IMR-90 (cell line): ENCODE results near the gene TINAG. TPM values are rescaled to one million over a fixed set of nuclear protein-coding genes. Genes with fewer than 3 reads are reported as not detected.

Experiments used
- ATAC-seq: fragments of 200-7000 bp; cut with Tn5 transposase; 2 replicates; pipeline ENCODE4 v1.9.1; 2020; ENCODE audit warnings: low read depth, mild to moderate bottlenecking, moderate library complexity
- BruUV-seq: library from RNA; stranded (reverse); fragments of 400-500 nt; replicated peaks from 2 replicates; lab custom pipeline; 2021; lab: Mats Ljungman, UMichigan
- CTCF ChIA-PET: fragments of 300-600 bp; formaldehyde crosslinking; extraction: SDS; loops from one replicate; lab custom pipeline; 2021; ENCODE audit warnings: antibody characterized with exemption; lab: Yijun Ruan, JAX
- POLR2A ChIA-PET: fragments of 300-600 bp; sonication (Branson Sonifier 250); formaldehyde crosslinking; loops from one replicate; lab custom pipeline; 2022; ENCODE audit warnings: antibody characterized with exemption; ENCODE audit not compliant: unreplicated experiment; lab: Charles Lee
- DNase-seq: peaks from one replicate; pipeline ENCODE4 v3.0.0; 2013
- H2AFZ ChIP-seq: replicated peaks from 2 replicates; pipeline ENCODE3; 2013; ENCODE audit warnings: low read length, mild to moderate bottlenecking; ENCODE audit not compliant: poor library complexity
- H2AK5ac ChIP-seq: 2 replicates; pipeline ENCODE4 v1.6.1; 2013; ENCODE audit warnings: low read depth, low read length, inconsistent platforms
- H2AK9ac ChIP-seq: replicated peaks from 2 replicates; pipeline ENCODE3; 2013; ENCODE audit warnings: mild to moderate bottlenecking, low read depth, low read length, moderate library complexity; ENCODE audit not compliant: poor library complexity
- H2BK120ac ChIP-seq: 2 replicates; pipeline ENCODE4 v1.6.1; 2013; ENCODE audit warnings: low read depth, low read length, inconsistent platforms
- H2BK15ac ChIP-seq: 3 replicates; pipeline ENCODE4 v1.6.1; 2013; ENCODE audit warnings: low read depth, low read length, inconsistent platforms
- H2BK20ac ChIP-seq: 2 replicates; pipeline ENCODE4 v1.6.1; 2013; ENCODE audit warnings: low read depth, mild to moderate bottlenecking, inconsistent platforms, low read length, moderate library complexity
- H2BK5ac ChIP-seq: 2 replicates; pipeline ENCODE4 v1.6.1; 2013; ENCODE audit warnings: mild to moderate bottlenecking, low read depth, low read length, inconsistent platforms; ENCODE audit not compliant: poor library complexity, severe bottlenecking
- H3K14ac ChIP-seq: replicated peaks from 2 replicates; pipeline ENCODE4 v1.6.1; 2013; ENCODE audit warnings: low read depth, low read length, inconsistent platforms
- H3K18ac ChIP-seq: 2 replicates; pipeline ENCODE4 v1.6.1; 2013; ENCODE audit warnings: low read depth, low read length, control low read depth
- H3K23ac ChIP-seq: 2 replicates; pipeline ENCODE4 v1.6.1; 2013; ENCODE audit warnings: low read depth, low read length, inconsistent platforms
- H3K27ac ChIP-seq: 2 replicates; pipeline ENCODE4 v1.5.1; 2013; ENCODE audit warnings: mild to moderate bottlenecking, control low read depth, low read length; ENCODE audit not compliant: insufficient read depth
- H3K27me3 ChIP-seq: 2 replicates; pipeline ENCODE4 v1.6.1; 2013; ENCODE audit warnings: low read length; ENCODE audit not compliant: control insufficient read depth, insufficient read depth
- H3K36me3 ChIP-seq: 2 replicates; pipeline ENCODE4 v1.6.1; 2013; ENCODE audit warnings: low read length, mixed read lengths; ENCODE audit not compliant: control insufficient read depth, insufficient read depth
- H3K4ac ChIP-seq: 2 replicates; pipeline ENCODE4 v1.6.1; 2013; ENCODE audit warnings: low read depth, low read length, inconsistent platforms
- H3K4me1 ChIP-seq: 2 replicates; pipeline ENCODE4 v1.6.1; 2013; ENCODE audit warnings: low read length, mixed read lengths; ENCODE audit not compliant: control insufficient read depth, insufficient read depth
- H3K4me2 ChIP-seq: 2 replicates; pipeline ENCODE4 v1.6.1; 2013; ENCODE audit warnings: low read depth, mild to moderate bottlenecking, control low read depth, low read length, moderate library complexity
- H3K4me3 ChIP-seq: 2 replicates; pipeline ENCODE4 v1.5.1; 2013; ENCODE audit warnings: low read depth, mild to moderate bottlenecking, control low read depth, low read length, moderate library complexity; ENCODE audit not compliant: insufficient read depth
- H3K56ac ChIP-seq: 2 replicates; pipeline ENCODE4 v1.6.1; 2013; ENCODE audit warnings: low read length, inconsistent platforms; ENCODE audit not compliant: insufficient read depth; ENCODE audit errors: extremely low read depth
- H3K79me1 ChIP-seq, 2 experiments: 2 replicates each; pipeline ENCODE4 v1.6.1; 2013; ENCODE audit warnings: low read length in 2 of 2, inconsistent platforms in 1 of 2, low read depth in 1 of 2
- H3K9ac ChIP-seq: 2 replicates; pipeline ENCODE4 v1.6.1; 2013; ENCODE audit warnings: low read depth, low read length, control low read depth
- H3K9me1 ChIP-seq: 2 replicates; pipeline ENCODE4 v1.6.1; 2013; ENCODE audit warnings: low read length, inconsistent platforms; ENCODE audit not compliant: insufficient read depth
- H3K9me3 ChIP-seq: 2 replicates; pipeline ENCODE4 v1.6.1; 2013; ENCODE audit warnings: low read length; ENCODE audit not compliant: control insufficient read depth, insufficient read depth
- H4K20me1 ChIP-seq: 2 replicates; pipeline ENCODE4 v1.6.1; 2013; ENCODE audit warnings: low read length, inconsistent platforms; ENCODE audit not compliant: insufficient read depth
- H4K5ac ChIP-seq: 2 replicates; pipeline ENCODE4 v1.6.1; 2013; ENCODE audit warnings: mild to moderate bottlenecking, low read depth, low read length, control low read depth
- H4K8ac ChIP-seq, 2 experiments: 2 replicates each; pipeline ENCODE4 v1.6.1; 2013; ENCODE audit warnings: low read depth in 2 of 2, low read length in 2 of 2, control low read depth in 1 of 2, inconsistent platforms in 1 of 2
- H4K91ac ChIP-seq: 2 replicates; pipeline ENCODE4 v1.6.1; 2013; ENCODE audit warnings: low read depth, low read length, inconsistent platforms; ENCODE audit not compliant: insufficient read depth
- BHLHE40 ChIP-seq: fragments of 150-350 bp; IDR thresholded peaks from 2 replicates; pipeline ENCODE4 v1.6.1; 2016; ENCODE audit warnings: mild to moderate bottlenecking, low read depth, low read length
- CHD1 ChIP-seq: IDR thresholded peaks from 2 replicates; pipeline ENCODE4 v1.6.1; 2012; ENCODE audit warnings: low read depth, low read length, improper control_type of control experiment
- CTCF ChIP-seq: conservative IDR thresholded peaks from 2 replicates; pipeline ENCODE4 v1.5.1; 2012; ENCODE audit warnings: mild to moderate bottlenecking, low read depth, low read length, improper control_type of control experiment
- ELK1 ChIP-seq: fragments of 150-350 bp; IDR thresholded peaks from 2 replicates; pipeline ENCODE4 v1.6.1; 2016; ENCODE audit warnings: low read depth, mild to moderate bottlenecking, low read length, moderate library complexity, borderline replicate concordance
- MAZ ChIP-seq: IDR thresholded peaks from 2 replicates; pipeline ENCODE4 v1.6.1; 2012; ENCODE audit warnings: low read depth, mild to moderate bottlenecking, low read length, improper control_type of control experiment, moderate library complexity, borderline replicate concordance
- MXI1 ChIP-seq: IDR thresholded peaks from 2 replicates; pipeline ENCODE4 v1.6.1; 2012; ENCODE audit warnings: low read depth, mild to moderate bottlenecking, low read length, moderate library complexity, borderline replicate concordance
- RCOR1 ChIP-seq: IDR thresholded peaks from 2 replicates; pipeline ENCODE4 v1.6.1; 2012; ENCODE audit warnings: mild to moderate bottlenecking, low read length, improper control_type of control experiment; ENCODE audit not compliant: insufficient replicate concordance
- RFX5 ChIP-seq: IDR thresholded peaks from 2 replicates; pipeline ENCODE4 v1.8.0; 2012; ENCODE audit warnings: low read depth, mild to moderate bottlenecking, low read length, moderate library complexity
- SMC3 ChIP-seq: fragments of 150-350 bp; IDR thresholded peaks from 2 replicates; pipeline ENCODE4 v1.6.1; 2016; ENCODE audit warnings: low read depth, mild to moderate bottlenecking, antibody characterized with exemption, low read length, moderate library complexity
- WGBS, 2 experiments: methylation state at CpG; one replicate each; pipeline versions ENCODE4 v1.1.5 to v1.1.7; 2013; ENCODE audit warnings: missing lambda C conversion rate in 2 of 2; ENCODE audit not compliant: insufficient read length in 1 of 2; ENCODE audit errors: extremely low coverage in 2 of 2; 5-methylcytosine and 5-hydroxymethylcytosine counted together
- dilution Hi-C: fragments of 300-500 bp; cut with HindIII; formaldehyde crosslinking; loops from one replicate; pipeline ENCODE4 v1.14.3; 2018; ENCODE audit warnings: low sequenced_read_pairs; ENCODE audit not compliant: unreplicated experiment
- in situ Hi-C: fragments of 300-500 bp; cut with MboI; formaldehyde crosslinking; loops from 3 replicates; pipeline ENCODE4 v1.14.3; 2019; ENCODE audit warnings: low sequenced_read_pairs, inconsistent platforms, mixed read lengths
- intact Hi-C: fragments of 100-400 bp; cut with micrococcal nuclease; formaldehyde crosslinking; loops from 2 replicates; pipeline ENCODE4 v1.10.0; 2022
- polyA plus RNA-seq, 3 experiments: library from polyadenylated mRNA; depleted of rRNA; stranded (reverse); fragments of >200 nt; gene quantifications; 2 replicates each; pipeline ENCODE4 v1.2.3, GENCODE V29; 2012; ENCODE audit warnings: low replicate concordance in 1 of 3
- total RNA-seq: library from RNA; depleted of rRNA; stranded (reverse); fragments of >200 nt; gene quantifications from 2 replicates; pipeline ENCODE4 v1.2.3, GENCODE V29; 2012

Gene TINAG
- total and polyA plus RNA-seq, 2 of the 4 experiments (the other 2 are of a cell fraction) = not detected

- DNase-seq = peak; percentile 49
- H2AFZ ChIP-seq = no peak overlapping the region
Observed at GRCh38 chr6:54264581-54265272, 43.5 kb upstream of the TINAG start.

More at GRCh38 chr6:54264581-54265272, 43.5 kb upstream of the TINAG start:
- intact Hi-C loops (loop anchor here (10.0 kb wide), 1 partner anchor 430 kb away; no protein-coding TSS in a partner anchor), dilution Hi-C loops (no loop called here), in situ Hi-C loops (loop anchor here (5.0 to 25.0 kb wide), 2 partner anchors 277 to 798 kb away; no protein-coding TSS in a partner anchor)
- no peaks in the 10 kb centered on the region for H3K9me3 ChIP-seq
- H3K56ac ChIP-seq = no peak overlapping the region
- H2BK20ac ChIP-seq = no peak overlapping the region
- no peak overlapping the region for H3K18ac ChIP-seq
- H3K4ac ChIP-seq = no peak overlapping the region
- no peaks in the 10 kb centered on the region for H3K27me3 ChIP-seq
- TF ChIP-seq RCOR1 (no peak), CTCF (no peak), RFX5 (no peak), ELK1 (no peak), SMC3 (no peak), MAZ (no peak), MXI1 (no peak), BHLHE40 (no peak), CHD1 (no peak)
- H3K14ac ChIP-seq = no peak overlapping the region
- WGBS, 2 experiments = 100% methylated on average over 2 of the region's 4 CpGs; no CpG with 5 or more reads in 1 of the 2 experiments
- POLR2A ChIA-PET = no interaction called here
- CTCF ChIA-PET = no interaction called here
- no peaks in the 10 kb centered on the region for H3K79me1 ChIP-seq
- H4K91ac ChIP-seq = no peak overlapping the region
- no peak overlapping the region for H4K8ac ChIP-seq
- H3K27ac ChIP-seq = no peak overlapping the region
- no peak overlapping the region for H3K4me3 ChIP-seq
- no peak overlapping the region for H3K4me2 ChIP-seq
- no peaks in the 10 kb centered on the region for H4K20me1 ChIP-seq
- no peak overlapping the region for H2AK5ac ChIP-seq
- no peak overlapping the region for H3K23ac ChIP-seq
- no peak overlapping the region for H2AK9ac ChIP-seq
- BruUV-seq = no TSS peak
- H4K5ac ChIP-seq = no peak overlapping the region
- no peaks in the 10 kb centered on the region for H3K9me1 ChIP-seq
- ATAC-seq = no peak
- no peak overlapping the region for H3K9ac ChIP-seq
- H2BK5ac ChIP-seq = no peak overlapping the region
- no peak overlapping the region for H2BK15ac ChIP-seq
- no peaks in the 10 kb centered on the region for H3K4me1 ChIP-seq
- H3K36me3 ChIP-seq = no peaks in the 10 kb centered on the region
- no peak overlapping the region for H2BK120ac ChIP-seq
